Stimulated activated CD4-positive, alpha-beta T cell treated with anti-CD3 and anti-CD28 coated beads, Interleukin-4, amount 100 ng/mL, for 1 hour (primary cell): ENCODE results near the gene ZFYVE26.
"Not testable (repeated sequence)": the region's sequence is repeated elsewhere in the genome, so short reads cannot be mapped to it uniquely, and the experiment has no call there.

Experiments
- DNase-seq: peaks from one replicate; pipeline ENCODE4 v3.0.0-alpha.2; 2020

Gene ZFYVE26

DNA sequence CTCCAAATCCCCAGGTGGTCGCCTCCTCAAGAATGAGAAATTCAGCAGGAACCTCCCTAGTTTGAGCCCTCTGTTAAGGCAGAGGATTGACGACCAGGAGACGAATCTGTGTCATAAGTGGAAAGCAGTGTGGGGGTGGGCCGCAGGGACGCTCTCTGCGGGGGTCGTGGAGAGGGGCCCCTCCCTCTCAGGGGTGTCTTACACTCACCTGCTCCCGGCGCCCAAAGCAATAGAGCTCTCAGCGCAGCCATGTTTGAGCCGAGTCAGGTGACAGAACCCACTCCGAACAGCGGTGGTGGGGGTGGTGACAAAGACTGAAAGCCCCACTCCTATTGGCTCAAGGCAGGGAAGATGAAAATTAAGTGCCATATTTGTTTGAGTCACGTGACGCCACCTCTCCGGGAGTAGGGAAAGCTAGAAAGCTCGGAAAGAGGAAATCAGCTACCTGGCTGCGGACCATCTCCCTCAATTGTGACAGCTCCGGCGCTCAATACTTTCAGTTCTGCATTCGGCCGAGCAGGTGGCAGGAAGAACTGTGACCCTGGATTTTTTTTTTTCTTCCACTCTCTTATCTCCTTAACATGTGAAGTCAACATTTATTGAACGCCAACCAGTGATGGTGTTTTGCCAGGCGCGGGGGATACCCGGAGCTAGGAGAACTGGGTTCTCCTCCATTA, at the start of gene ZFYVE26:
ZFYVE26 (minus strand) TSS at position 265 of the 677 bp plus-strand sequence. CDS start 627 bp downstream, outside the sequence.
- peak; percentile 83 for DNase-seq

DNA sequence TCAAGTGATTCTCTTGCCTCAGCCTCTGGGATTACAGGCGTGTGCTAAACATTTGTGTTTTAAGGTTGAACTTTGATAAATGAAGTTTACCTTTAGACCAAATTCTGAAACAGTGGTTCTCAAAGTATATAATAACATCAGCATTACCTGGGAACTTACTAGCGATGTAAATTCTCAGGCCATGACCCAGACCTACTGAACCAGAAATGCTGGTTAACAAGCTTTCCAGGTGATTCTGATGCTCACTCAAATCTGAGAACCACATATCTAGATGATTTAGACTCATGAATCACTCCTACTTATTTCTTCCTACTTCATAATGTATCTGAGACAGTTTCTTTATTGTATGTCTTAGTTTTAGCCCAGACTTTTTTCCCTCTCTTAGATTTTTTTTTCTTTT, 46.8 kb upstream of the ZFYVE26 start:
- DNase-seq: no peak

DNA sequence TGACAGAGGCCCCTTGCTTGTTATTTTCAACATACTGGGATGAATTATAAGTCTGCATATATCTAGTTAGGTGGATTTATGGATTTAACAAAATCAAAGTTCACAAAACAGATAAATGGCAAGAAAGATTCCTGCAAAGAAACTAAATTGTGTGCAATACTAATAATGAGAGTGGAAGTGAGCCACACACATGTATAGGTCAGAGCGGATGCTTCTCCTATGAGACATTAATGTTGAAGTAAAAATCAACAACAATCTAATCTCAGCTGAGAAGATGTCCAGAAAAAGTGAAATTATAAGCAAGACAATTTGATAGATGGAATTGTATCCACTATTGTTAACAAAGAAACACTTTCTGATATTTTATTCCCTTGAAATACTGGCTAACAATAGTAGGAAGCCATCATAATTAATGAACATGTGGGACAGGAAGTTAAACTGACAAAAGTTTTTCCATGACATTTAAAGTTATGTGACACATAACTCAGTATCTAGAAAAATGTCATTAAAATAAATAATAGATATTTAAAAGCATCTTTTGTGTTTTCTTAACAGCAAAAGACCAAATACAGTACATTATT, 42.9 kb upstream of the ZFYVE26 start:
- no peak for DNase-seq

DNA sequence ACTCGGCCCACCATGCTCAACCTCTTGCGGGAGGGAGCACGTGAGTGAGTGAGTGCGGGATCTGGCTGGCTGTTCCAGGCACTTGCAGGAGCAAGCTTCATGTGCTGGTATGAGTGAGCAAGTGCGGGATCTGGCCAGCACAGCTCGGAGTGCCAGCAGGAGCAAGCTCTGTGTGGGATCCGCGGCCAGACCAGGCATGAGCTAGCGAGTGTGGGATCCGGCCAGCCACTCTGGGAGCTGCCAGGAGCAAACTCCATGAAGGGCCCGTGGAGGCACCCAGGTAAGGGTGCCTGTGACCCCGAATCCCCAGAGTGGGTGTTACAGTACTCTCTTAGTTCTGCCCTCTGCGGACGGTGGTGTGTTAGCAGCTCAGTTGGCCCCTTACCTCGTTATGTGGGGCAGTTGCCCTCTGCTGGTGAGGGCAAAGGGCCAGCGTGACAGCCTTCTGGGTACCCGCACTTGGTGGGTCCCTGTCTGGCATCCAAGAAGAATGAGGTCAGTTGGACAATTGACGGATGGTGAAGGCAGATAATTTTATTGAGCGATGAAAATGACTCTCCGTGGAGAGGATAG, 41.5 kb upstream of the ZFYVE26 start:
- no peak for DNase-seq

DNA sequence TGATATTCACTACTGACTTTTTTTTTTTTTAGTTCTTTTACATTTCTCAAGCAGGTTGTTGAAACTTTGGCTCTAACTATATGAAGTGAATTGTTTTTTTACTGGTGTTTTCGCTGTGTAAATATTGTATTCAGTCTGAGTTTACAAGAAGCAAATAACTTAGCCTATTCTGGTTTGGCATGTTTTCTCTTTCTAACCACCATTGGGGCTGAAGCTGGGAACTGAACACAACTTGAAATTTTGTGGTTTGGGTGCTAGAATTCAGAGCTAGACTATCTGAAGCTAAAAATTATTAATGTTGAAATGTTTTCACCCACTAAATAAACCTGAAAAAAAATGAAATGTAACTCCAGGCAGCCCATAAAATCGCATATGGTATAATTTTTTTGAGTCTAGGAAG, 40.4 kb upstream of the ZFYVE26 start:
- no peak for DNase-seq

DNA sequence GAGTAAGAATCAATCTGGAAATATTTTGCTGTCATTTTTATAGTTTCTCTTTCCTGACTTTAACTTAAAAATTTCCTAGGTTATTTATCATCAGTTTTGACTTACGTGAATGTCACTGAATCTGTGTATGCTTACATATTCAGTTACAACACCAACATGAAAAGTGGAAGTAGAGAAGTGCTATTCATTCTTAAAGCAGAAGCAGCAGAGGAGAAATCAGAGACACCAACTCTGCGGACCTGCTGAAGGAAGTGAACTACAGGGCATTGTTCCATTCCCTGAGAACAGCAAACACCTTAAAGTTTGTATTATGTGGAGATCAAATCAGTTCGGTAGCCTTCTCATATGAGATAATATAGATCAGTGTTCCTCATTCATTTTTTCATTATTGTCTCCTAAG, 37.3 kb upstream of the ZFYVE26 start:
- no peak for DNase-seq

DNA sequence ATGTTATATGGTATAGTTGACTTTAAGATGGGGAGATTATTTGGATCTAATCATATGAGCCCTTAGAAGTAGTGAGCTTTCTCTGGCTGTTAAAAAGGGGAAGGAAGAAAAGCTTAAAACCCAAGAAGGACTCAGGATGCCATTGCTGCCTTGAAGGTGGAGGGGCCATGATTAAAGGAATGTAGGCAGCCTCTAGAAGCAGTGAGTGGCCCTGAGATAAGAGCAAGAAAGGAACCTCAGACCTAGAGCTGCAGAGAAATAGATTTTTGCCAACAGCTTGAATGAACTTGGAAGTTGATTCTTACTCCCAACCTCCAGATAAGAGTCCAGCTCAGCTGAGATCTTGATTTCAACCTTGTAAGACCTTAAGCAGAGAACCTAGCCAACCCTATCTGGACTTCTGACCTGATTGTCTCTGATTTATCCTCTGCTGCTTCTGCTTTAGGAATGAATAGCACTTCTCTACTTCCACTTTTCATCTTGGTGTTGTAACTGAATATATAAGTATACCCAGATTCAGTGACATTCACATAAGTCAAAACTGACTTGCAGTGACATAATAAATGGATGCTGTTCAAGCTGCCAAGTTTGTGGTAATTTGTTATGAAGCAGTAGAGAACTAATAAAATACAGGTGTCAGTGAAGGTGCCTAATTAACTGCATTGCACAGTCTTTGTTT, 36.7 kb upstream of the ZFYVE26 start:
- no peak for DNase-seq

DNA sequence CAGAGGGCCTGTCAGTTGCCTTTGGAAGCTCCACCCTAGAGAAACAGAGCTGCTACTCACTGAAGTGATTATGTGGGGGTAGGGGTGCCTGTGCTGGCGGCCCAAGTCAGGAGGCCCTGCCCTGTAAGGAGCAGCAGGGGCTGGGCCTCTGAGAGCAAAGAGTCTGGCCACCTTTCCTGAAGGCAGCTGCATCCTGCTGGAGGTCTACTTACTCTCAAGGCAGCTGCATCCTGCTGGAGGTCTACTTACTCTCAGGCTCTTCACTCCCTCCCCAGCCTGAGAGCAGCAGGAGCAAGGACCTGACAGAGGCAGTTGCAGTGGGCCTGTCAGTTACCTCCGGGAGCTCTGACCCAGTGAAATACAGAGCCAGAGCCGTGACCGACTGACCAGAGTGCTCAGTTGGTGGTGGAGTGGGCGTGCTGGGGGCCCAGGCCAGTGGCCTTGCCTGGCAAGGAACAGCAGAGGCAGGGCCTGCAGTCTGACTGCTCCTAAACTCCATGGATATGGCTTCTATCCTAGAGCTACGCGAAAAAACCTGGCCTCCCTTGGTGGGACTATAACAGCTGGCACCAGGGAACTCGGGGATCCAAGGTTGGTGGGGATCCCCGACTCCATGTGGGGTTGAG, 35.5 kb upstream of the ZFYVE26 start:
- no peak for DNase-seq

DNA sequence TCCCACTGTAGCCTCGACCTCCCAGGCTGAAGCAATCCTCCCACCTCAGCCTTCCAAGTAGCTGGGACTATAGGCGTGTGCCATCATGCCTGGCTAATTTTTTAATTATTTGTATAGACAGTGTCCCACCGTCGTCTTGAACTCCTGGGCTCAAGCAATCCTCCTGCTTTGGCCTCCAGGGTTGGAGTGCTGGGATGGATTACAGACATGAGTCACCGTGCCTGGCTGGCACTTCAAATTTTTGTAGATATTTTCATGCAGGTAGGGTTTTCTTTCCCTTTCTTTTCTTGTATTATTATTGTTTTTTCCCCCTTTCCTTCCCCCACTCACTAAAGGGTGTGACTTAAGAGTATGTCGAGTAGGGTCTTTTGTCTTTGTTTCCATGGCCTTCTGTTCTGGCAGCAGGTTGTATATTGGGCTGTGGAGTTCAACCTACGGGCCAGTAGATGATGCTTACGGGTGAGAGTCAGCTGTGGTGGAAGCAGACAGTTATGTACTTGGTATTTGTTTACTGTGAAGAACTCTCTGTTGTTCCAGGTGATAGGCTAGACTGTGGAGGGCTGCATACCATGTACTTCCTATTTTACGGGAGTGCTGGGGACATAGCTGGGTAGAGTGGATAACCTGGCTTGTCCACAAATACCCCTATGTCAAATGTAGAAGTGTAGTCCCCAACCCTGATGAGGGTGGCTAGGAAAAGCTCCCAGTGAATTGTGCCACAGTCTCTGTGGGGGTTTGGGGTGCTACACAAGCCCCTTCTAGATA, 33.9 kb upstream of the ZFYVE26 start:
- no peak for DNase-seq

DNA sequence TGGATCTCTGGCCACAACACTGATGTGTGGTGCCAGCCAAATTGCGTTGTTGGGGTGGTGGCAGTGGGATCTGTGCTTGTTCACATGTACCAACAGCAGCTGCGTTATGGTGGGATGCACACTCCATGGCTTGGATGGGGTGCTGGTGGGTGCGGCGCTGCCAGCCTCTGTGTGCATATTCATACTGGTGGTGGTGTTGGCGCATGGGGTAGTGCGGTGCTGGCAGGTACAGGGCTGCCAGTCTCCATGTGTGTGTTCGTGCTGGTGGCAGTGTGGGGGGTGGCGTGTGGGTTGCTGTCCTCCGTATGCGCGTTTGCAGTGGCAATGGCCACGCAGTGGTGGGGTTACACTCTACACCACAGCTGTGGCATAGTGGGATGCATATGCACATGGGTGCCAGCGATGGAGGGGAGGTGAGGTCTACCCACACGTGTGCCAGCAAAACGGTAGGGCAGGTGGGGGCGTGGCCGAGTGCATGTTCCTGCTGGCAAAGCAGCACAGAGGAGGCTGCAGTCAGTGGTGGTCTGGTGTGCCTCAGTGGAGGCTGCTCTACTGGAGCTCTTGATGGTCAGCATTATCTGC, 29.7 kb upstream of the ZFYVE26 start:
- DNase-seq: no peak

DNA sequence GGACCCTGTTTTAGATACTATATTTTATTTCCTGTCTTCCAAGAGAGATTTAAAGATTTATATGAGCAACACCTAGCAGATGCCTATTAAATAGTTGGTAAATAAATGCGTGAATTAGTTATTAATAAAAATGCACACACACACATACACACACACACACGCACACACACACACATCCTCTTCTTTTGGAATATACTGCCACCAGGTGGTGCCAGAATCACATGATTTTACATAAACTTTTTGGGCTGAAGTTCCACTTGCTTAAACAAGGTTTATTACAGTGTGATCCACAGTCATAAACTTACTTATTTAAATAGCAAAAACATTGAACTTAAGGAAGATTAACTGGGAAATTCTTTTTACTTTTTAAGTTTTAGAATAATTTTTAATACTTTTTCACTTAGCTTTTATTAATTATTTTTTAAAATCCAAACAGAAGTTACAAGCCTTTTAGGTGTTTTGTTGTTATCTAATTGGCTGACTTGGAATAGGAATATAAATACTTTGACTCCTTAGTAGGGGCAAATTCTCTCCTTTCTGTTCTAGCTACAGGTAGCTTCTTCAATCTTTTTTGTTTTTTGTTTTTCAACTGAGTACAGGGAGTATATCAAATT, 20.7 kb upstream of the ZFYVE26 start:
- DNase-seq: peak; percentile 59

DNA sequence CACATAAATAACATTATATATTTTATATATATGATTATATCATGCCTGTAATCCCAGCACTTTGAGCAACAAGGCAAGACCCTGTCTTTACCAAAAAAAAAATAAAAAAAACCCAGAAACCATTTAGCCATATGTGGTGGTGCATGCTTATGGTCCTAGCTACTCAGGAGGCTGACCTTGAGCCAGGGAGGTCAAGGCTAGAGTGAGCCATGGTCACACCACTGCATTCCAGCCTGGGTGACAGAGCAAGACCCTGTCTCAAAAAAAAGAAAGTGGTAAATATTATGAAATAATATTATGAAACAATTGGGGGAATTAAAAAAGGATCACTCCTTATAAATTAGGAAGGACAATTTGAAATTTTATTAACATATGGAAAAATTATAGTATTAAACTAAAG, 19.2 kb upstream of the ZFYVE26 start:
- no peak for DNase-seq

DNA sequence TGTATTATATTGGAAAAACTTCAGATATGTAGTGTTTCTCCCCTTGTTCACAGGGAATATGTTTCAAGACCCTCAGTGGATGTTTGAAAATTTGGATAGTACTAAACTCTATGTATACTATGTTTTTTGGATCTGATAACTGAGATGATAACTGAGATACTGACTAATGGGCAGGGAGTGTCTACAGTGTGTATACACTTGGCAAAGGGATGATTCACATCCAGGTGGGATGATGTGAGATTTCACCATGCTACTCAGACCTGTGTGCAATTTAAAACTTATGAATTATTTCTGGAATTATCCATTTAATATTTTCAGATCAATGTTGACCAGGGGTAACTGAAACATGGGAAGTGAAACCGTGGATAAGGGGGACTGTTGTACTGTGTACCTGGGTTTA, 17.0 kb upstream of the ZFYVE26 start:
- DNase-seq: no peak

DNA sequence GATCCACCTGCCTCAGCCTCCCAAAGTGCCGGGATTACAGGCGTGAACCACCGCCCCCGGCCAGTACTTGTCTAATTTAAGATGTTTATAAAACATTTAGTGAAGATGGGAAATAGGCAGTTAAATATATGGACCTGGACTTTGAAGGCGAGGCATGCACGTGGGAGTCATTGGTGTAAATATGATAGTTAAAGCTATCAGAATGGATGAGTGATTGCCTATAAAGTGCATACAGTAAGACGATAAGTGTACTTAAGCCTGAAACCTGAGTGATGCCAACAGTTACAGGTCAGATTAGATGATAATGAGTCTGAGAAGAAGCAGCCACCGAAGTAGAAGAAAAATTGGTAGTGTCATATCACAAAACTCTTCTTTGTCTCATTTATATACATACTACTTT, 14.7 kb upstream of the ZFYVE26 start:
- no peak for DNase-seq

DNA sequence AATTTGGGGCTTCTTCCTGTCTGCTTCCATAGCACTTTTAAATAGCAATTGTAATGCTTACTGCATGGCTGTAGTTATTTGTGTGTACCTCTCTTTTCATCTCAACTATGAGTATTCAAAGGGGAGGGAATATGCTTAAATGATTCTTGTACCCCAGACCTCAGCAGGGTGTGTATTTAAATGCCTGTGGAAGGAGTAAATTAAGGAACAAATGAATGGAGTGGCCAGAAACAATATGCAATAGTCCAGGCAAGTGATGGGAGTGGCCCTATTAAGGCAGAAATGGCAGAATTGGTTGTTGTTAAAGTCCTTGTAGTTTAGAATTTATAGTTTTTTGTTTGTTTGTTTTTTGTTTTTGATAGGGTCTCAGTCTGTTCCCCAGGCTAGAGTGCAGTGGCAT, 4.7 kb upstream of the ZFYVE26 start:
- no peak for DNase-seq

DNA sequence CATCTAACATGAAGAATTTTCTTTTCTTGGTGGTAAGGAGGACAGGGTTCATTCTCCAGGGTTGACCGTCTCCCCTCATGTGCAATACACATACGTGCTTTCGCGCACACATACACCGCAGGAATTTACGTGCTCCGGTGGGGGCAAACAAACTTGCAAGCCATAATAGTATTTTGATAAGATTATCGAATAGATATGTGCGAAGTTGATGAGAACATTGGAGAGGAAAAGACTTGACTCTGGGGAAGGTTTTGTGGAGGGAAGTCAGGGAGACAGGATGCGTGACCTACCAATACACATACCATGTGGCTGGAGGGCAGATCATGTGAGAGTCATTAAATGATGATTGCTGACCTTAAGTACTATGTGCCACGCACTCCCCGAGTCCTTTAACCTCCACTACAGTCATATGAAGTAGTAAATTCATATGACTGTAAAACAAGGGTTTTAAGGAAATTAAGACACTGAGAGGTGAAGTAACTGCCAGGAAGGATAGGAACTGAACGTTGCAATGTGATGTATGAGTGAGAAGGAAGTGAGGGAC, 4.1 kb upstream of the ZFYVE26 start:
- DNase-seq: no peak

DNA sequence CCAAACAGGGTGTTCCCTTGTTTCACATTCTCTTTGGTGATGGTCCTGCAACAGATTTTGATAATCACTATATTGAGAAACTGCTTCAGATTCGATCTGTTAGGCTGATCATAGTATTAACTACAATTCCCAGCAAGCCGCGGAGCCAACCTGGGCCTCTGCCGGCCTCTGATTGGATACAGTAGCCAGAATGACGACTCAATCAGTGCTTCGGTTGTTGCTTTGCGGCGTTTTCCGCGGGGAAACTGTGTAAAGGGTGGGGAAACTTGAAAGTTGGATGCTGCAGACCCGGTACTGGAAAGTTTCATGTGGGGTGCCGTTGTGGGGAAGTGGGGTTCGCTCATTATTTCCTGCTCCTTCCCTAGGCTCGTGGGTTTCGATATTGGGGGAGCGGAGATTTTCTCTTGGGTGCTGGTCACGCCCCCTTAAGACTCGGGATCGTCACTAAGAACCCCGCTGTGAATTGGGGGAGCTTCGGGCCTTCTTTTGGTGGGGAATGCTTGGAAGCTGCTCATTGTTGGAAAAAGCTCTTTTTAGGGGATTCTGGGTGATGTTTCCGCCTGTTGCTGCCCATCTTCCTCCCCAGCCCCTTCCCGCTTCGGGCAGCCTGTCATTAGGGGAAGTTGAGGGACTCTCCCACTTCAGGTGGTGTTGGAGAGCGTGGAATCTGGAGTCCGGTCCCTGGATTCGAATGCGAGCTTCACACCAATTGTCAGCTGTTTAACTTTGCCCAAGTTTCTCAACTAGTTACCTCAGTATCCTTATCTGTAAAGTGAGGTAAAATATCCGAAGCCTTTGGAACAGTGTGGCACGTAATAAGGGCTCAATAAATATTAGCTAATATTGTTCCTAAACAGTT, 3.4 kb upstream of the ZFYVE26 start, which contains the start of gene RAD51B:
RAD51B (plus strand) TSS at position 217 of the 859 bp plus-strand sequence.
- peak; percentile 80 for DNase-seq

DNA sequence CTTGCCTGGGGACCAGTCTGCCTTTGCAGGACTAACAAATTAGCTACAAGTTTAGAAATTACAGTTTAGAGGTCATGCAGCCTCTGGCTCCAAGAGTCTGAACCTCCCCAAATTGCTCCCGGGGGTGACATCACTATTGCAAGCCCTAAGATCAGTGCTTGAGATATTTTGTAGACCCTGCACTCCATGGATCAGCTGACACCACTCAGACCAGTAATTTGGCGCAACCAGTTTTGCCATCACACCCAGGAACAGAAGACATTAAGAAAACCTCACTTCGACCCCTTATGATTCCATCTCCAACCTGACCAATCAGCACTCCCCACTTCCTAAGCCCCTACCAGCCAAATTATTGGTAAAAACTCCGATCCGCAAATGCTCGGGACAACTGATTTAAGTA, 2.1 kb upstream of the ZFYVE26 start:
- DNase-seq: not testable (repeated sequence)

DNA sequence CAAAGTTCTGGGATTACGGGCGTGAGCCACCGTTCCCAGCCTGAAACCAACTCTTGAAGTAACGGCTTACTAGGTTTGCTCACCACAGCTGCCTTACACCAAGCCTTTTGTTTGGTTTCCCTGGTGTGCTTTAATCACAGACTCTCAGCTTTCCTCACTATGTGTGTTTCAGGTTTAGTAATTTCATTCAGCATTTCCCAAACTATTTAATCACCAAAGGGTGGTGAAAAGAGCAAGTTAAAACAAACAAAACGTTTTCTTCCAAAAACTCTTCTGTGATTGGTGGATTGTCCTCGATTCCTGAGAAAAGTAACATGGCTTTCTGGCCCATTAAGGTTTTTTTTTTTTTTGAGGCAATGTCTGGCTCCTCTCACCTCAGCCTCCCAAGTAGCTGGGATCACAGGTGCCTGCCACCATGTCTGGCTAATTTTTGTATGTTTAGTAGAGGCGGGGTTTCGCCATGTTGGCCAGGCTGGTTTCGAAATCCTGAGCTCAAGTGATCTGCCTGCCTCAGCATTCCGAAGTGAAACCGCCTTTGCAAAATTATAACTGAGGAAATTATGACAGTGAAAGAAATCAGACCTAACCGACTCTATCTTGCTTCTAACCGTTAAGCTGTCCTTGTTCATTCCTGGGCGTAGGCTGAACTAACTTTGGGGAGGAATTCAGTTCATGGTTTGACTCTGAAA, 1.5 kb upstream of the ZFYVE26 start:
- no peak for DNase-seq
